H9 (cell line): ENCODE results near the gene SUPT7L. TPM values are rescaled to one million over a fixed set of nuclear protein-coding genes. Genes with fewer than 3 reads are reported as not detected.

Experiments
- DNase-seq: peaks from one replicate; pipeline ENCODE4 v3.0.0-alpha.2; 2017
- H2AFZ ChIP-seq: one replicate; pipeline ENCODE4 v1.6.1; 2013; ENCODE audit warnings: mild to moderate bottlenecking, low read length, control low read depth, moderate library complexity
- H2AK5ac ChIP-seq: 2 replicates; pipeline ENCODE4 v1.6.1; 2013; ENCODE audit warnings: low read length, control low read depth, mixed read lengths; ENCODE audit not compliant: insufficient read length
- H2BK120ac ChIP-seq: one replicate; pipeline ENCODE4 v1.6.1; 2013; ENCODE audit warnings: low read depth, mild to moderate bottlenecking, low read length, control low read depth, inconsistent platforms; ENCODE audit not compliant: poor library complexity, severe bottlenecking
- H2BK12ac ChIP-seq: 2 replicates; pipeline ENCODE4 v1.6.1; 2013; ENCODE audit warnings: low read length, control low read depth, mixed read lengths, low read depth; ENCODE audit not compliant: insufficient read length
- H2BK15ac ChIP-seq: 2 replicates; pipeline ENCODE4 v1.6.1; 2013; ENCODE audit warnings: low read depth, low read length, control low read depth
- H2BK20ac ChIP-seq: one replicate; pipeline ENCODE4 v1.6.1; 2013; ENCODE audit warnings: low read depth, mild to moderate bottlenecking, low read length, control low read depth, inconsistent platforms; ENCODE audit not compliant: poor library complexity, severe bottlenecking
- H2BK5ac ChIP-seq: 2 replicates; pipeline ENCODE4 v1.6.1; 2013; ENCODE audit warnings: low read length, control low read depth, mixed read lengths; ENCODE audit not compliant: insufficient read length
- H3K14ac ChIP-seq: 2 replicates; pipeline ENCODE4 v1.6.1; 2013; ENCODE audit warnings: low read length, control low read depth; ENCODE audit not compliant: insufficient read depth
- H3K18ac ChIP-seq: 2 replicates; pipeline ENCODE4 v1.6.1; 2013; ENCODE audit warnings: low read depth, mild to moderate bottlenecking, mixed read lengths, low read length, control low read depth; ENCODE audit not compliant: insufficient read length
- H3K23ac ChIP-seq: 2 replicates; pipeline ENCODE4 v1.6.1; 2013; ENCODE audit warnings: low read length, control low read depth, mixed read lengths, low read depth; ENCODE audit not compliant: insufficient read length
- H3K23me2 ChIP-seq: 2 replicates; pipeline ENCODE4 v1.6.1; 2013; ENCODE audit warnings: low read depth, mild to moderate bottlenecking, mixed read lengths, low read length, control low read depth; ENCODE audit not compliant: insufficient read length, poor library complexity, severe bottlenecking
- H3K27ac ChIP-seq: 2 replicates; pipeline ENCODE4 v1.5.1; 2013; ENCODE audit warnings: low read length, control low read depth, mixed read lengths, low read depth; ENCODE audit not compliant: insufficient read length
- H3K27me3 ChIP-seq: 2 replicates; pipeline ENCODE4 v1.6.1; 2013; ENCODE audit warnings: low read length, control low read depth, inconsistent platforms; ENCODE audit not compliant: insufficient read depth
- H3K4ac ChIP-seq: 2 replicates; pipeline ENCODE4 v1.6.1; 2013; ENCODE audit warnings: low read depth, mild to moderate bottlenecking, control low read depth, inconsistent platforms, low read length, moderate library complexity
- H3K4me1 ChIP-seq: 2 replicates; pipeline ENCODE4 v1.6.1; 2013; ENCODE audit warnings: low read length, control low read depth, inconsistent platforms; ENCODE audit not compliant: insufficient read depth
- H3K4me2 ChIP-seq: 2 replicates; pipeline ENCODE4 v1.6.1; 2013; ENCODE audit warnings: low read length, control low read depth, mixed read lengths; ENCODE audit not compliant: insufficient read length, insufficient read depth
- H3K56ac ChIP-seq: 2 replicates; pipeline ENCODE4 v1.6.1; 2013; ENCODE audit warnings: low read depth, mild to moderate bottlenecking, mixed read lengths, low read length, control low read depth; ENCODE audit not compliant: insufficient read length
- H3K79me1 ChIP-seq: 2 replicates; pipeline ENCODE4 v1.6.1; 2013; ENCODE audit warnings: low read depth, mild to moderate bottlenecking, moderate library complexity, low read length, control low read depth, inconsistent platforms; ENCODE audit not compliant: insufficient read depth, poor library complexity, severe bottlenecking
- H3K79me2 ChIP-seq: 2 replicates; pipeline ENCODE4 v1.6.1; 2013; ENCODE audit warnings: low read length, control low read depth, inconsistent platforms; ENCODE audit not compliant: insufficient read depth
- H3K9ac ChIP-seq: 2 replicates; pipeline ENCODE4 v1.6.1; 2013; ENCODE audit warnings: low read length, control low read depth, mixed read lengths; ENCODE audit not compliant: insufficient read length; ENCODE audit errors: extremely low read depth
- H3K9me3 ChIP-seq: one replicate; pipeline ENCODE4 v1.6.1; 2013; ENCODE audit warnings: low read depth, low read length, inconsistent platforms; ENCODE audit not compliant: control insufficient read depth
- H3T11ph ChIP-seq: one replicate; pipeline ENCODE4 v1.6.1; 2013; ENCODE audit warnings: mild to moderate bottlenecking, low read length, control low read depth, inconsistent platforms
- H4K20me1 ChIP-seq: one replicate; pipeline ENCODE4 v1.6.1; 2013; ENCODE audit not compliant: control insufficient read depth, insufficient read length, insufficient read depth
- H4K5ac ChIP-seq: 2 replicates; pipeline ENCODE4 v1.6.1; 2013; ENCODE audit warnings: low read depth, mild to moderate bottlenecking, mixed read lengths, low read length, control low read depth; ENCODE audit not compliant: insufficient read length
- H4K8ac ChIP-seq: replicated peaks from 2 replicates; pipeline ENCODE4 v1.6.1; 2013; ENCODE audit warnings: low read length, control low read depth, mixed read lengths, low read depth; ENCODE audit not compliant: insufficient read length
- H4K91ac ChIP-seq: 2 replicates; pipeline ENCODE4 v1.6.1; 2013; ENCODE audit warnings: low read depth, mild to moderate bottlenecking, moderate library complexity, mixed read lengths, low read length, control low read depth; ENCODE audit not compliant: insufficient read length
- H3K27ac Mint-ChIP-seq, 3 experiments: 2 replicates in 2 of 3; 3 replicates in 1 of 3; pipeline ENCODE4 v1.8.0; 2020 to 2021; ENCODE audit warnings: mixed read lengths in 3 of 3, mild to moderate bottlenecking in 1 of 3, moderate library complexity in 1 of 3
- H3K27me3 Mint-ChIP-seq: 2 replicates; pipeline ENCODE4 v1.8.0; 2021; ENCODE audit warnings: low read depth, mild to moderate bottlenecking, moderate library complexity, mixed read lengths
- H3K36me3 Mint-ChIP-seq, 3 experiments: 2 replicates in 2 of 3; 3 replicates in 1 of 3; pipeline ENCODE4 v1.8.0; 2020 to 2021; ENCODE audit warnings: low read depth in 3 of 3, mixed read lengths in 3 of 3; ENCODE audit not compliant: insufficient read depth in 1 of 3
- H3K4me1 Mint-ChIP-seq, 2 experiments: 2 replicates each; pipeline ENCODE4 v1.8.0; 2020; ENCODE audit warnings: mixed read lengths in 2 of 2
- H3K4me3 Mint-ChIP-seq, 2 experiments: 2 replicates in 1 of 2; 3 replicates in 1 of 2; pipeline ENCODE4 v1.8.0; 2020 to 2021; ENCODE audit warnings: mild to moderate bottlenecking in 2 of 2, mixed read lengths in 2 of 2, moderate library complexity in 1 of 2
- H3K9me3 Mint-ChIP-seq, 2 experiments: 2 replicates in 1 of 2; 3 replicates in 1 of 2; pipeline ENCODE4 v1.8.0; 2020; ENCODE audit warnings: mild to moderate bottlenecking in 2 of 2, mixed read lengths in 2 of 2, moderate library complexity in 1 of 2
- WGBS: extraction: QIAGEN DNeasy Blood & Tissue Kit; methylation state at CpG from one replicate; pipeline ENCODE4 v1.1.7; 2013; ENCODE audit warnings: missing lambda C conversion rate, low lambda C conversion rate, mixed read lengths; ENCODE audit not compliant: insufficient read length; ENCODE audit errors: extremely low coverage; 5-methylcytosine and 5-hydroxymethylcytosine counted together
- total RNA-seq: library from RNA; stranded (reverse); gene quantifications from 2 replicates; pipeline ENCODE4 v1.2.1, GENCODE V29; 2021
- TF ChIP-seq, protein P1 (sequence below): fragments of 200-600 bp; sonication (generic); conservative IDR thresholded peaks from 3 replicates; pipeline ENCODE4 v1.8.0; 2021; ENCODE audit warnings: antibody characterized with exemption, mild to moderate bottlenecking

SUPT7L gene
- total RNA-seq, 1 experiment from 2014 or later, result 30.4 TPM

DNA sequence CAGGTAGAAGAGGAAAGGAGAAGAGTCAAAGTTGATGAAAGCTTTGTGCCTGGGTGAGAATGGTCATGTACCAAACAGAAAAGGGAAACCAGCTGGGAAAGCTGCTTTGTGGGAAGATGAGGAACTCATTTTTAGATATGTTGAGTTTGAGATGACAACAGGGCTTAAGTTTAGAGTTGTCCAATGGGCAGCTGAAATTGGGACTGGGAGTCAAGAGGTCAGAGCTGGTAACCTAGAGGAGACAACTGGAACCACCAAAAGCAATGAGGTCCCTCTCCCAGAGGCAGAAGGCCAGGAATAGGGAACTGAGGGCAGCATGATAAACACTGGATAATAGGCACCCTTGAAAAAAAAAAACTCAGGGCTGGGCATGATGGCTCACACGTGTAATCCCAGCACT is 49.1 kb upstream of the SUPT7L start:
- Mint-ChIP-seq H3K27me3 (peaks cover 13% of the 10 kb centered on the region), H3K4me1 (peaks cover 15 to 23% of the 10 kb centered on the region in 2 experiments), H3K4me3 (no peak overlapping the region), H3K36me3 (no peaks in the 10 kb centered on the region; a peak in 1 of 7 replicates), H3K27ac (no peak overlapping the region), H3K9me3 (no peaks in the 10 kb centered on the region)
- Histone ChIP-seq H3K9ac (no peak overlapping the region), H2BK12ac (no peak overlapping the region), H3K4ac (no peak overlapping the region), H2AK5ac (no peak overlapping the region), H2BK20ac (no peak overlapping the region), H3K4me2 (no peak overlapping the region), H3K56ac (no peak overlapping the region), H4K20me1 (no peaks in the 10 kb centered on the region), H3K23me2 (peaks cover 12% of the 10 kb centered on the region), H2BK120ac (no peak overlapping the region), H2BK5ac (no peak overlapping the region), H3K79me2 (no peaks in the 10 kb centered on the region), H3T11ph (no peak overlapping the region), H3K14ac (no peak overlapping the region), H3K79me1 (no peaks in the 10 kb centered on the region), H4K5ac (no peak overlapping the region), H3K23ac (no peak overlapping the region), H3K27me3 (no peaks in the 10 kb centered on the region), H3K4me1 (peaks cover 6% of the 10 kb centered on the region; the same call in 1 of the 2 replicates), H4K8ac (no peak overlapping the region), H3K27ac (no peak overlapping the region), H3K9me3 (no peaks in the 10 kb centered on the region), H2AFZ (no peak overlapping the region), H4K91ac (no peak overlapping the region), H3K18ac (no peak overlapping the region), H2BK15ac (no peak overlapping the region)
- TF ChIP-seq, protein P1, sequence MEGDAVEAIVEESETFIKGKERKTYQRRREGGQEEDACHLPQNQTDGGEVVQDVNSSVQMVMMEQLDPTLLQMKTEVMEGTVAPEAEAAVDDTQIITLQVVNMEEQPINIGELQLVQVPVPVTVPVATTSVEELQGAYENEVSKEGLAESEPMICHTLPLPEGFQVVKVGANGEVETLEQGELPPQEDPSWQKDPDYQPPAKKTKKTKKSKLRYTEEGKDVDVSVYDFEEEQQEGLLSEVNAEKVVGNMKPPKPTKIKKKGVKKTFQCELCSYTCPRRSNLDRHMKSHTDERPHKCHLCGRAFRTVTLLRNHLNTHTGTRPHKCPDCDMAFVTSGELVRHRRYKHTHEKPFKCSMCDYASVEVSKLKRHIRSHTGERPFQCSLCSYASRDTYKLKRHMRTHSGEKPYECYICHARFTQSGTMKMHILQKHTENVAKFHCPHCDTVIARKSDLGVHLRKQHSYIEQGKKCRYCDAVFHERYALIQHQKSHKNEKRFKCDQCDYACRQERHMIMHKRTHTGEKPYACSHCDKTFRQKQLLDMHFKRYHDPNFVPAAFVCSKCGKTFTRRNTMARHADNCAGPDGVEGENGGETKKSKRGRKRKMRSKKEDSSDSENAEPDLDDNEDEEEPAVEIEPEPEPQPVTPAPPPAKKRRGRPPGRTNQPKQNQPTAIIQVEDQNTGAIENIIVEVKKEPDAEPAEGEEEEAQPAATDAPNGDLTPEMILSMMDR, result no peak
- DNase-seq, result no peak
- WGBS, result no CpG with 5 or more reads among the region's 1 CpG
